ENCODE results near the gene DNAH11. TPM values are rescaled to one million over a fixed set of nuclear protein-coding genes. Genes with fewer than 3 reads are reported as not detected.

DNAH11 gene
- total RNA-seq, 4 donors from 2014 or later: 0.20 to 2.5 (median 0.71) TPM

- Histone ChIP-seq H3K27me3 (no peaks in the 10 kb centered on the region), H3K36me3 (no peaks in the 10 kb centered on the region), H3K9me3 (no peaks in the 10 kb centered on the region), H3K4me1 (no peaks in the 10 kb centered on the region), H3K4me3 (no peak overlapping the region), H3K27ac (no peak overlapping the region)
- TF ChIP-seq CTCF (IDR thresholded peaks at IDR 0.05) (no peak), EP300 (IDR thresholded peaks at IDR 0.05) (no peak), POLR2A (IDR thresholded peaks at IDR 0.05) (no peak)
- DNase-seq (ENCODE audit: low spot score in 2 of 2): no peak
- WGBS, 2 donors: 89 to 98% methylated on average over 1 of the region's 1 CpG
Measured at GRCh38 chr7:21562385-21562784, 19.5 kb downstream of the DNAH11 start.

GRCh38 chr7:21565614-21566013, 22.8 kb downstream of the DNAH11 start:
- Histone ChIP-seq H3K27me3 (no peaks in the 10 kb centered on the region), H3K27ac (no peak overlapping the region), H3K36me3 (no peaks in the 10 kb centered on the region), H3K4me1 (no peaks in the 10 kb centered on the region), H3K9me3 (no peaks in the 10 kb centered on the region), H3K4me3 (no peak overlapping the region)
- no peak for TF ChIP-seq CTCF (IDR thresholded peaks at IDR 0.05)
- no peak for TF ChIP-seq POLR2A (IDR thresholded peaks at IDR 0.05)
- no peak for TF ChIP-seq EP300 (IDR thresholded peaks at IDR 0.05)
- 89 to 93% methylated on average over 7 of the region's 7 CpGs for WGBS, 2 donors
- no peak for DNase-seq (ENCODE audit: low spot score in 2 of 2)

GRCh38 chr7:21566094-21566493, 23.3 kb downstream of the DNAH11 start:
- WGBS, 2 donors: 46 to 49% methylated on average over 4 of the region's 4 CpGs

GRCh38 chr7:21568762-21569161, 25.9 kb downstream of the DNAH11 start:
- TF ChIP-seq CTCF (IDR thresholded peaks at IDR 0.05) (no peak), POLR2A (IDR thresholded peaks at IDR 0.05) (no peak), EP300 (IDR thresholded peaks at IDR 0.05) (no peak)
- Histone ChIP-seq H3K4me3 (no peak overlapping the region), H3K27me3 (no peaks in the 10 kb centered on the region), H3K27ac (no peak overlapping the region), H3K36me3 (no peaks in the 10 kb centered on the region), H3K4me1 (no peaks in the 10 kb centered on the region), H3K9me3 (no peaks in the 10 kb centered on the region)
- WGBS, 2 donors: 45 to 53% methylated on average over 2 of the region's 2 CpGs
- no peak for DNase-seq (ENCODE audit: low spot score in 2 of 2)

More at GRCh38 chr7:21566094-21566493, 23.3 kb downstream of the DNAH11 start:
- DNase-seq (ENCODE audit: low spot score in 2 of 2): no peak
- Histone ChIP-seq H3K27me3 (no peaks in the 10 kb centered on the region), H3K36me3 (no peaks in the 10 kb centered on the region), H3K4me3 (no peak overlapping the region), H3K27ac (no peak overlapping the region), H3K4me1 (no peaks in the 10 kb centered on the region), H3K9me3 (no peaks in the 10 kb centered on the region)
- no peak for TF ChIP-seq EP300 (IDR thresholded peaks at IDR 0.05)

- TF ChIP-seq EP300 (IDR thresholded peaks at IDR 0.05) (no peak), CTCF (IDR thresholded peaks at IDR 0.05) (no peak), POLR2A (IDR thresholded peaks at IDR 0.05) (no peak)
- no peak for DNase-seq (ENCODE audit: low spot score in 2 of 2)
- no peak overlapping the region for H3K27ac ChIP-seq
- no peaks in the 10 kb centered on the region for H3K27me3 ChIP-seq
- H3K4me3 ChIP-seq: no peak overlapping the region
- WGBS, 2 donors: 76 to 79% methylated on average over 7 of the region's 7 CpGs
- no peaks in the 10 kb centered on the region for H3K4me1 ChIP-seq
- no peaks in the 10 kb centered on the region for H3K36me3 ChIP-seq
- no peaks in the 10 kb centered on the region for H3K9me3 ChIP-seq
Measured at GRCh38 chr7:21572331-21573313, 29.8 kb downstream of the DNAH11 start.

Data from tibial nerve (tissue), 4 donors.